HG03439 (cell line): ENCODE data around the gene GEMIN2.
"Not testable (repeated sequence)": the region's sequence is repeated elsewhere in the genome, so short reads cannot be mapped to it uniquely, and the experiment has no call there.

ENCODE experiments used
- ATAC-seq: cut with Tn5 transposase; IDR thresholded peaks from one replicate; pipeline ENCODE4 v1.9.1; 2021; ENCODE audit warnings: mild to moderate bottlenecking, moderate library complexity; ENCODE audit not compliant: unreplicated experiment

GEMIN2 gene

GRCh38 chr14:39109893-39110715 is 4.0 kb upstream of the GEMIN2 start:
- no peak for ATAC-seq

GRCh38 chr14:39113685-39114072 is 444 bp upstream of the GEMIN2 start:
- ATAC-seq, result no peak

- no peak for ATAC-seq
Measured at GRCh38 chr14:39122330-39123138, 8.4 kb downstream of the GEMIN2 start.

- not testable (repeated sequence) for ATAC-seq
Measured at GRCh38 chr14:39137835-39138234, 23.7 kb downstream of the GEMIN2 start.

- ATAC-seq, result no peak
Measured at GRCh38 chr14:39138440-39138839, 24.3 kb downstream of the GEMIN2 start.

- ATAC-seq, result no peak
Measured at GRCh38 chr14:39140170-39140569, 26.0 kb downstream of the GEMIN2 start.

- ATAC-seq, result not testable (repeated sequence)
Measured at GRCh38 chr14:39141623-39142022, 27.5 kb downstream of the GEMIN2 start.

GRCh38 chr14:39143226-39143625 is 29.1 kb downstream of the GEMIN2 start:
- ATAC-seq, result not testable (repeated sequence)

GRCh38 chr14:39145266-39145966 is 31.3 kb downstream of the GEMIN2 start:
- ATAC-seq, result no peak

- ATAC-seq, result no peak
Measured at GRCh38 chr14:39154594-39155189, 40.6 kb downstream of the GEMIN2 start.

- no peak for ATAC-seq
Measured at GRCh38 chr14:39157491-39157890, 43.4 kb downstream of the GEMIN2 start.

- no peak for ATAC-seq
Measured at GRCh38 chr14:39158222-39158858, 44.2 kb downstream of the GEMIN2 start.

GRCh38 chr14:39160494-39160893 is 46.4 kb downstream of the GEMIN2 start:
- no peak for ATAC-seq

GRCh38 chr14:39167797-39168320 is 53.7 kb downstream of the GEMIN2 start:
- ATAC-seq, result not testable (repeated sequence)

- ATAC-seq, result no peak
Measured at GRCh38 chr14:39168591-39168990, 54.5 kb downstream of the GEMIN2 start.

GRCh38 chr14:39169541-39169900 is 55.4 kb downstream of the GEMIN2 start:
- ATAC-seq, result no peak

- ATAC-seq, result no peak
Measured at GRCh38 chr14:39173198-39173597, 59.1 kb downstream of the GEMIN2 start.

- peak; percentile 93 for ATAC-seq
Measured at GRCh38 chr14:39174560-39175444, 60.7 kb downstream of the GEMIN2 start, which contains the start of gene PNN. PNN (plus strand) TSS chr14:39175254; CDS start chr14:39175280, 26 bp downstream.
